22Rv1 (cell line): ENCODE results near the gene IGFL4.

Source experiments
- H3K27ac ChIP-seq: fragments of 450-650 bp; 2 replicates; pipeline ENCODE4 v1.5.1; 2017
- ZFX ChIP-seq: fragments of 450-650 bp; IDR thresholded peaks from 2 replicates; pipeline ENCODE4 v1.6.1; 2017; ENCODE audit warnings: antibody characterized with exemption, borderline replicate concordance
- TF ChIP-seq, protein P1 (sequence below): fragments of 450-650 bp; IDR thresholded peaks from 2 replicates; pipeline ENCODE4 v1.5.1; 2017; ENCODE audit warnings: mild to moderate bottlenecking

The IGFL4 gene

GRCh38 chr19:46063201-46063600 is 22.4 kb upstream of the IGFL4 start:
- no peak for TF ChIP-seq ZFX
- H3K27ac ChIP-seq = no peak overlapping the region

DNA sequence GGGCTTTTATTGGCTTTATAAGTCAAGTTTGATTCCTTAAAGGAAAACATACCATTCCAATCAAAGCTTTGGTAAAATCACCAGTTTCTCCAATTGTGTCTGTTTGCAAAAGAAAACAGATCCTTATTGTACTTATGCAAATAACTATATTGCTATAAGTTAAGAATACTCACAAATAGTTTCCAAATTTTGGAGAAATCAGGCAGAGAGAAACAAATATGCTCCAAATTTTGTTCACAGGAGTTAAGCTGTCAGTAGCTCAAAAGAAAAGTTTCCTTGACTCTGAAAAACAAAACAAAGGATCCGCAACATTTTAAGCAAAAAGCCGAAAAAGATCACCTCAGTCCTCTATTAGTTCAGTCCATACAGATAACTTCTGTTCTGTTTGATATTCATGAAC is 19.2 kb upstream of the IGFL4 start:
- no peak overlapping the region for H3K27ac ChIP-seq
- TF ChIP-seq, protein P1, sequence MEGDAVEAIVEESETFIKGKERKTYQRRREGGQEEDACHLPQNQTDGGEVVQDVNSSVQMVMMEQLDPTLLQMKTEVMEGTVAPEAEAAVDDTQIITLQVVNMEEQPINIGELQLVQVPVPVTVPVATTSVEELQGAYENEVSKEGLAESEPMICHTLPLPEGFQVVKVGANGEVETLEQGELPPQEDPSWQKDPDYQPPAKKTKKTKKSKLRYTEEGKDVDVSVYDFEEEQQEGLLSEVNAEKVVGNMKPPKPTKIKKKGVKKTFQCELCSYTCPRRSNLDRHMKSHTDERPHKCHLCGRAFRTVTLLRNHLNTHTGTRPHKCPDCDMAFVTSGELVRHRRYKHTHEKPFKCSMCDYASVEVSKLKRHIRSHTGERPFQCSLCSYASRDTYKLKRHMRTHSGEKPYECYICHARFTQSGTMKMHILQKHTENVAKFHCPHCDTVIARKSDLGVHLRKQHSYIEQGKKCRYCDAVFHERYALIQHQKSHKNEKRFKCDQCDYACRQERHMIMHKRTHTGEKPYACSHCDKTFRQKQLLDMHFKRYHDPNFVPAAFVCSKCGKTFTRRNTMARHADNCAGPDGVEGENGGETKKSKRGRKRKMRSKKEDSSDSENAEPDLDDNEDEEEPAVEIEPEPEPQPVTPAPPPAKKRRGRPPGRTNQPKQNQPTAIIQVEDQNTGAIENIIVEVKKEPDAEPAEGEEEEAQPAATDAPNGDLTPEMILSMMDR = no peak
- TF ChIP-seq ZFX = no peak

DNA sequence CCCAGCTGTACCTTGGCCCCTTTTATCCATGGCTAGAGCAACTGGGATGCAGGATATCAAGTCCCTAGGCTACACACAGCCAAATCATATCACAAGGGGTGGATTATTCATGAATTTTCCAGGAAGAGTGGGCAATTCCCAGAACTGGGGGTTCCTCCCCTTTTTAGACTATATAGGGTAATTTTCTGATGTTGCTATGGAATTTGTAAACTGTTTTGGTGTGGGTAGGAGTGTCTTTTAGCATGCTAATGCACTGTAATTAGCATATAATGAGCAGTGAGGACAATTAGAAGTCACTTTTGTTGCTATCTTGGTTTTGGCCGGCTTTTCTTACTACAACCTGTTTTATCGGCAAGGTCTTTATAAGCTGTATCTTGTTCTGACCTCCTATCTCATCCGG is 18.0 kb upstream of the IGFL4 start:
- TF ChIP-seq ZFX = no peak
- TF ChIP-seq, protein P1 = no peak
- no peak overlapping the region for H3K27ac ChIP-seq

DNA sequence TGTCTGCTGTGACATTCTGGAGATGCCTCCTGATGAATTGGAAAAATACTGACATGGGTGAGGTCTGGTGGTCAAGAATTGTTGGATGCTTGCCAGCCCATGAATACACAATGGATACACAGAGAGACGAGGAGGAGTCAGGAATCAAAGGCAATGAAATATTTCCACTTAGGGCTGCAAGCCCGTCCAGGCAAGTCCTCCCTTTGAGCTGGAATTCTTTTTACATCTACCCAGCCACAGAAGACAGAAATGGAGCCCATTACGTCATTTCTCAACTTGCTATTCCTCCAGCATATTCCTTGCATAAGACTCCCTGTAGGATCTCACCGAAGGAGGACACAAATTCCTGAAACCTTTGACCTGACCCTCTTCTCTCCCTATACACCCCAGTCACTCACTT is 15.7 kb upstream of the IGFL4 start:
- TF ChIP-seq ZFX = no peak
- TF ChIP-seq, protein P1 = no peak
- no peak overlapping the region for H3K27ac ChIP-seq

GRCh38 chr19:46052896-46053295 is 12.1 kb upstream of the IGFL4 start:
- TF ChIP-seq, protein P1 = no peak
- no peak for TF ChIP-seq ZFX

GRCh38 chr19:46049597-46049996 is 8.8 kb upstream of the IGFL4 start:
- TF ChIP-seq ZFX = no peak
- TF ChIP-seq, protein P1 = peak; percentile 31

More at GRCh38 chr19:46052896-46053295, 12.1 kb upstream of the IGFL4 start:
- no peak overlapping the region for H3K27ac ChIP-seq

GRCh38 chr19:46043519-46043918 is 2.7 kb upstream of the IGFL4 start:
- no peak for TF ChIP-seq ZFX
- TF ChIP-seq, protein P1 = no peak

More at GRCh38 chr19:46049597-46049996, 8.8 kb upstream of the IGFL4 start:
- H3K27ac ChIP-seq = no peak overlapping the region

GRCh38 chr19:46042252-46042883 is 1.6 kb upstream of the IGFL4 start:
- TF ChIP-seq ZFX = no peak
- TF ChIP-seq, protein P1 = no peak

More at GRCh38 chr19:46043519-46043918, 2.7 kb upstream of the IGFL4 start:
- no peak overlapping the region for H3K27ac ChIP-seq

More at GRCh38 chr19:46042252-46042883, 1.6 kb upstream of the IGFL4 start:
- no peak overlapping the region for H3K27ac ChIP-seq
